Measurements from ENCODE around the gene HABP4. TPM values are rescaled to one million over a fixed set of nuclear protein-coding genes. Genes with fewer than 3 reads are reported as not detected.

HABP4 gene
- total RNA-seq, 1 experiment from 2014 or later, result 21.0 TPM

DNA sequence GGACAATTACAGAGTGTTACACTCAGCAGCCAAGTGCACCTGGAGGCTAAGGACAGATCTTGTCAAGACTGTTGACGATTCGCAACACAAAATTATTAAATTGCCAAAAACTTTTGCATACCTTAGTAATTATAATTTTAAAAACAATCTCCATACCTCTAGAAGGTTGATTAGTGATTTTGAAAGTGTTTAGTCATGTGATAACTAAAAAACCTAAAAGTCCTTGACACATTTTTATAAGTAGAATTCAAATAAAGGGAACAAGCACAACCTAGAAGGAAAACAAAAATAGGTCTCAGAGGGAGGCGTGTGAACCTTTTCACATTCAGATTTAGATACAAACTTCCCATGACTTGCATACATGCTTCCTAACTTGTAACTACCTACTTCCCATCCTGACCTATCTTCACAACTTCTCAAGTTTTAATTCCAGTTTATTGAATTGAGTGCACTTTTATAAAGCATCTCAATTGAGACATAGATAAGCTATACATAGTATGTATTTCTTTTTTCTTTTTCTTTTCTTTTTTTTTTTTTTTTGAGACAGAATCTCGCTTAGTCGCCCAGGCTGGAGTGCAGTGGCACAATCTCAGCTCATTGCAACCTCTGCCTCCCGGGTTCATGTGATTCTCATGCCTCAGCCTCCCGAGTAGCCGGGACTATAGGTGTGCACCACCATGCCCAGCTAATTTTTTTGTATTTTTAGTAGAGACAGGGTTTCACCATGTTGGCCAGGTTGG lies 37.6 kb upstream of the HABP4 start:
- intact Hi-C loops (cut with micrococcal nuclease), result loop anchor here (10.0 kb wide), 1 partner anchor 442 kb away; the partner anchor contains the start of gene ZNF782
- no peaks in the 10 kb centered on the region for H3K9me3 ChIP-seq (ENCODE audit: control insufficient read depth in 1 of 2, insufficient read depth in 1 of 2, low read depth in 1 of 2, low read length in 2 of 2)
- H3K4me3 ChIP-seq (replicated peaks in 1 of 2; ENCODE audit: low read depth in 1 of 2, low read length in 2 of 2), result no peak overlapping the region
- ATAC-seq (no peak), DNase-seq (ENCODE audit: low read depth, low spot score) (no peak)
- TF ChIP-seq CBX3 (IDR thresholded peaks at IDR 0.05; ENCODE audit: low read depth) (no peak), JUND (IDR thresholded peaks at IDR 0.05) (no peak), EGR1 (IDR thresholded peaks at IDR 0.05; ENCODE audit: low read depth) (no peak), YY1 (IDR thresholded peaks at IDR 0.05; ENCODE audit: extremely low read depth, insufficient replicate concordance, low read depth, low read length) (no peak)
- TF ChIP-seq, protein P1, sequence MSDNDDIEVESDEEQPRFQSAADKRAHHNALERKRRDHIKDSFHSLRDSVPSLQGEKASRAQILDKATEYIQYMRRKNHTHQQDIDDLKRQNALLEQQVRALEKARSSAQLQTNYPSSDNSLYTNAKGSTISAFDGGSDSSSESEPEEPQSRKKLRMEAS (IDR thresholded peaks at IDR 0.05), result no peak
- peaks cover 2 to 10% of the 10 kb centered on the region in 2 experiments; a peak in 2 of 4 replicates for H3K4me1 ChIP-seq (ENCODE audit: control insufficient read depth in 1 of 2, insufficient read depth in 2 of 2, low read length in 2 of 2)
- ChIA-PET CTCF (no interaction called here), POLR2A (no interaction called here), RAD21 (ENCODE audit: low non-redundant PET in 1 of 2, low total read pairs in 2 of 2, uncharacterized antibody in 2 of 2, unreplicated experiment in 2 of 2) (interaction anchor here in 1 of 2 experiments (0.6 kb wide), 1 partner anchor 56 kb away, joined by 4 read pairs; no protein-coding TSS in a partner anchor)
- no peaks in the 10 kb centered on the region for H3K9me2 ChIP-seq (ENCODE audit: insufficient read depth)
- no peaks in the 10 kb centered on the region; a peak in 1 of 4 replicates for H3K36me3 ChIP-seq (ENCODE audit: control insufficient read depth in 1 of 2, insufficient read depth in 2 of 2, low read length in 2 of 2)
- no peak overlapping the region for H3K4me2 ChIP-seq (ENCODE audit: low read length)
- H4K20me1 ChIP-seq (ENCODE audit: insufficient read depth), result peaks cover 7% of the 10 kb centered on the region; the same call in 1 of the 2 replicates
- H2AFZ ChIP-seq (ENCODE audit: low read depth, low read length, poor library complexity, severe bottlenecking), result no peak overlapping the region
- no peaks in the 10 kb centered on the region for H3K27me3 ChIP-seq (ENCODE audit: insufficient read depth, low read length)
- H3K27ac ChIP-seq (ENCODE audit: low read depth, low read length), result no peak overlapping the region
- no TSS peak for BruUV-seq (replicated peaks)
- peaks cover 90% of the 10 kb centered on the region for H3K79me2 ChIP-seq (ENCODE audit: insufficient read depth, low read length)
- no peak overlapping the region for H3K9ac ChIP-seq (ENCODE audit: low read length)

DNA sequence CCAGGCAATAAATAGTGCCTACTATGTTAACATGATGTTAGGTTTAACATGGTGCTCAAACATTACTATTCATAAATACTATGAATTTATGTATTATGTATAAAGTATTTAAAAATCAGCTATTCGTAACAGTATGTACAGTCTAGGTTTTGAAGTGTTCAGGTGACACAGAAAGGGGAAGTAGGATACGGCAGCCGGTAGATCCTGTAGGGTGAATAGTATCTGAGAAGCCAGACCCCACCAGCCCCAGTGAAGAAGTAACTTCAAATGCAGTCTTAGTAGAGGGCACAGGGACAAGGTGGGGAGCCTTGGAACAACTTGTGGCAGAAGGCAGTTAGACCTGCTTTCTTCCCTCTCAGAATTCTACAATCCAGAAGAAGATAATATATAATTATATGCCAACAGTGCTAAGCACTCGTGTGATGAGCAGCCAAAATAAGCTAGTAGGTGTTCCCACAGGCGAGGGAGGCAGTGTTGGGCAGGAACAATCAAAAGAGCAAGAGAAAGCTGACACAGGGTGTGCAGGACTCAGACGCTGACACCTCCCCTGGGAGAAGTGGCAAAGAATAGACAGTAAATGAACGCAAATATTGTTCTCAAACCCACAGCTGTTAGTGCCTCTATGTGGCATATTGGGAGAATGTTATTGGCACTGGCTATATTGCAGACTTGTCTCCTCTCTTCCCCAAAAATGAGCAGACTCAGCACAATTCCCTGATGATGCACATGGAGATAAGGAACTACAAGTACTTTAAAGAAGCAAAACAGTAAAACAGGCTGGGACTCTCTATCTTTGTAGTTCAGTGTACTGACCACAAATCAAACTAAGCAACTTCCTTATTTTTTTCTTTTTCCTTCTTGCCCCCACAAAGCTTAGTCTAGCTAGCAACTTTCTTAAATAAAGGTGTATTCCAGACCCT lies 36.4 kb upstream of the HABP4 start:
- H2AFZ ChIP-seq (ENCODE audit: low read depth, low read length, poor library complexity, severe bottlenecking), result no peak overlapping the region
- no peaks in the 10 kb centered on the region for H3K9me3 ChIP-seq (ENCODE audit: control insufficient read depth in 1 of 2, insufficient read depth in 1 of 2, low read depth in 1 of 2, low read length in 2 of 2)
- no TSS peak for BruUV-seq (replicated peaks)
- RAD21 ChIA-PET (ENCODE audit: low non-redundant PET in 1 of 2, low total read pairs in 2 of 2, uncharacterized antibody in 2 of 2, unreplicated experiment in 2 of 2), result no interaction called here
- no peaks in the 10 kb centered on the region for H3K9me2 ChIP-seq (ENCODE audit: insufficient read depth)
- peaks cover 81% of the 10 kb centered on the region for H3K79me2 ChIP-seq (ENCODE audit: insufficient read depth, low read length)
- H3K27me3 ChIP-seq (ENCODE audit: insufficient read depth, low read length), result no peaks in the 10 kb centered on the region
- intact Hi-C loops (cut with micrococcal nuclease), result loop anchor here (10.0 kb wide), 1 partner anchor 441 kb away; the partner anchor contains the start of gene ZNF782
- no peak for DNase-seq (ENCODE audit: low read depth, low spot score)
- no peak overlapping the region for H3K4me2 ChIP-seq (ENCODE audit: low read length)
- no peak for TF ChIP-seq CEBPB (IDR thresholded peaks at IDR 0.05; ENCODE audit: low read depth)
- TF ChIP-seq EZH2 (IDR thresholded peaks at IDR 0.05), result no peak
- no peak for TF ChIP-seq CBX3 (IDR thresholded peaks at IDR 0.05; ENCODE audit: low read depth)
- TF ChIP-seq EZH2phosphoT487 (IDR thresholded peaks at IDR 0.05; ENCODE audit: borderline replicate concordance), result no peak
- no peak for TF ChIP-seq SIN3A (IDR thresholded peaks at IDR 0.05; ENCODE audit: low read depth)
- no peak for TF ChIP-seq POLR2A (IDR thresholded peaks at IDR 0.05; ENCODE audit: borderline replicate concordance, extremely low read depth, insufficient read depth, insufficient read length)
- TF ChIP-seq, protein P2, sequence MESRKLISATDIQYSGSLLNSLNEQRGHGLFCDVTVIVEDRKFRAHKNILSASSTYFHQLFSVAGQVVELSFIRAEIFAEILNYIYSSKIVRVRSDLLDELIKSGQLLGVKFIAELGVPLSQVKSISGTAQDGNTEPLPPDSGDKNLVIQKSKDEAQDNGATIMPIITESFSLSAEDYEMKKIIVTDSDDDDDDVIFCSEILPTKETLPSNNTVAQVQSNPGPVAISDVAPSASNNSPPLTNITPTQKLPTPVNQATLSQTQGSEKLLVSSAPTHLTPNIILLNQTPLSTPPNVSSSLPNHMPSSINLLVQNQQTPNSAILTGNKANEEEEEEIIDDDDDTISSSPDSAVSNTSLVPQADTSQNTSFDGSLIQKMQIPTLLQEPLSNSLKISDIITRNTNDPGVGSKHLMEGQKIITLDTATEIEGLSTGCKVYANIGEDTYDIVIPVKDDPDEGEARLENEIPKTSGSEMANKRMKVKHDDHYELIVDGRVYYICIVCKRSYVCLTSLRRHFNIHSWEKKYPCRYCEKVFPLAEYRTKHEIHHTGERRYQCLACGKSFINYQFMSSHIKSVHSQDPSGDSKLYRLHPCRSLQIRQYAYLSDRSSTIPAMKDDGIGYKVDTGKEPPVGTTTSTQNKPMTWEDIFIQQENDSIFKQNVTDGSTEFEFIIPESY (IDR thresholded peaks at IDR 0.05; ENCODE audit: extremely low read depth, insufficient replicate concordance, low read length), result no peak
- no peak for TF ChIP-seq FOSL1 (IDR thresholded peaks at IDR 0.05; ENCODE audit: low read depth)
- peaks cover 2 to 15% of the 10 kb centered on the region in 2 experiments; a peak in 2 of 4 replicates for H3K4me1 ChIP-seq (ENCODE audit: control insufficient read depth in 1 of 2, insufficient read depth in 2 of 2, low read length in 2 of 2)
- no peak overlapping the region for H3K9ac ChIP-seq (ENCODE audit: low read length)
- CTCF ChIA-PET, result no interaction called here
- H3K36me3 ChIP-seq (ENCODE audit: control insufficient read depth in 1 of 2, insufficient read depth in 2 of 2, low read length in 2 of 2), result no peaks in the 10 kb centered on the region; a peak in 1 of 4 replicates
- peaks cover 7% of the 10 kb centered on the region; the same call in 1 of the 2 replicates for H4K20me1 ChIP-seq (ENCODE audit: insufficient read depth)
- no peak overlapping the region for H3K27ac ChIP-seq (ENCODE audit: low read depth, low read length)
- no peak overlapping the region for H3K4me3 ChIP-seq (replicated peaks in 1 of 2; ENCODE audit: low read depth in 1 of 2, low read length in 2 of 2)
- POLR2A ChIA-PET, result no interaction called here
- ATAC-seq, result no peak

Data from HCT116 (cell line).